NOMO-1 treated with dmso at 0.1 percent for 144 hours (cell line): ENCODE data around the gene METTL13.

ENCODE experiments used
- DNase-seq: peaks from one replicate; lab custom pipeline; 2025; ENCODE audit not compliant: unreplicated experiment; lab: John Stamatoyannopoulos, UW

The METTL13 gene

GRCh38 chr1:171801487-171801891, 20.0 kb downstream of the METTL13 start:
- no peak for DNase-seq

- DNase-seq = no peak
Observed at GRCh38 chr1:171802207-171802606, 20.7 kb downstream of the METTL13 start.

- no peak for DNase-seq
Observed at GRCh38 chr1:171803045-171803444, 21.6 kb downstream of the METTL13 start.

GRCh38 chr1:171803461-171804022, 22.1 kb downstream of the METTL13 start:
- DNase-seq = no peak

- DNase-seq = no peak
Observed at GRCh38 chr1:171805395-171806115, 24.1 kb downstream of the METTL13 start.

- DNase-seq = no peak
Observed at GRCh38 chr1:171807556-171807955, 26.1 kb downstream of the METTL13 start.

GRCh38 chr1:171809834-171810233, 28.4 kb downstream of the METTL13 start:
- no peak for DNase-seq

GRCh38 chr1:171811672-171812071, 30.2 kb downstream of the METTL13 start:
- no peak for DNase-seq

GRCh38 chr1:171814692-171815091, 33.2 kb downstream of the METTL13 start:
- DNase-seq = no peak

GRCh38 chr1:171816300-171816901, 34.9 kb downstream of the METTL13 start:
- DNase-seq = no peak

- DNase-seq = no peak
Observed at GRCh38 chr1:171817511-171818265, 36.2 kb downstream of the METTL13 start.

- no peak for DNase-seq
Observed at GRCh38 chr1:171819946-171820345, 38.5 kb downstream of the METTL13 start.

GRCh38 chr1:171826973-171827372, 45.5 kb downstream of the METTL13 start:
- no peak for DNase-seq

- DNase-seq = peak; percentile 35
Observed at GRCh38 chr1:171828794-171829193, 47.3 kb downstream of the METTL13 start.

GRCh38 chr1:171833091-171833825, 51.8 kb downstream of the METTL13 start:
- no peak for DNase-seq

GRCh38 chr1:171834821-171835220, 53.4 kb downstream of the METTL13 start:
- DNase-seq = no peak

- DNase-seq = no peak
Observed at GRCh38 chr1:171835891-171836290, 54.4 kb downstream of the METTL13 start.

GRCh38 chr1:171841050-171841910, 59.8 kb downstream of the METTL13 start, which contains the start of gene DNM3:
TSS of gene DNM3 (plus strand) at chr1:171841498. CDS start at chr1:171841657, 159 bp downstream.
- peak; percentile 38 for DNase-seq

- no peak for DNase-seq
Observed at GRCh38 chr1:171841931-171842761, 60.7 kb downstream of the METTL13 start.
